Stimulated activated memory B cell treated with anti-CD40 and anti-IgM and Interleukin-4, amounts not matched to agents 10 μg/mL and 1 μg/mL and 100 μg/mL, for 72 hours (primary cell): Measurements from ENCODE around the gene S100A6.

ENCODE experiments used
- ATAC-seq: fragments of 150-1000 bp; cut with Tn5 transposase; 2 replicates; pipeline ENCODE4 v1.10.0; 2021
- H3K27ac Mint-ChIP-seq: one replicate; pipeline ENCODE4 v1.8.0; 2022; ENCODE audit warnings: mild to moderate bottlenecking, mixed read lengths
- H3K27me3 Mint-ChIP-seq: one replicate; pipeline ENCODE4 v1.8.0; 2022; ENCODE audit warnings: mixed read lengths
- H3K36me3 Mint-ChIP-seq: one replicate; pipeline ENCODE4 v1.8.0; 2022; ENCODE audit warnings: mixed read lengths
- H3K4me1 Mint-ChIP-seq: one replicate; pipeline ENCODE4 v1.8.0; 2022; ENCODE audit warnings: mixed read lengths
- H3K4me3 Mint-ChIP-seq: one replicate; pipeline ENCODE4 v1.8.0; 2022; ENCODE audit warnings: mild to moderate bottlenecking, moderate library complexity, mixed read lengths
- H3K9me3 Mint-ChIP-seq: one replicate; pipeline ENCODE4 v1.8.0; 2022; ENCODE audit warnings: mixed read lengths

S100A6 gene

DNA sequence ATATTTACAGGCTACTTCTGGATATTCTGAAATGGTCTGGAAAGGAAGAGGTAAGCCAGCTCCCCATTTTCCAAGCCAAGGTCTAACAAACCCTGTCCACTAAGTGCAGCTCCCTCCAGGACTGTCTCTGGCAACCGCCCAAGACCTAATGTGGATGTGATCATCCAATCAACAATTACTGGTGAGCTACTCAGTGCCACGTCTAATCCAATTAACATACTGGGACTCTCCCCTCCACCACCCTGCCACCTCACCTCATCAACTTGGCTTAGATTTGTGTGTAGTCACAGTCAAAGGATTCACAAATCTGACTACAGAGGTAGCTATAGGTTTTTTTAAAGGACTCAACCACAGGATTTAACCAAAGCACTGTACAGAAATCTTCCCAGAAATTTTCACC, 49.9 kb downstream of the S100A6 start:
- no peak for ATAC-seq
- Mint-ChIP-seq H3K4me1 (peaks cover 6% of the 10 kb centered on the region), H3K4me3 (no peak overlapping the region), H3K27me3 (peaks cover 50% of the 10 kb centered on the region), H3K9me3 (no peaks in the 10 kb centered on the region), H3K27ac (no peak overlapping the region), H3K36me3 (no peaks in the 10 kb centered on the region)
